Right lobe of liver (tissue), 4 donors: ENCODE data around the gene LRRC45.

Experiments
- POLR2A ChIP-seq: fragments of 450-650 bp; IDR thresholded peaks from one replicate; pipeline ENCODE4 v1.6.1; 2017; ENCODE audit warnings: antibody characterized with exemption, mild to moderate bottlenecking
- TF ChIP-seq, protein P1 (sequence below), 4 donors: fragments of 200-600 bp in 3 of 4; fragments of 450-650 bp in 1 of 4; IDR thresholded peaks; one replicate each; pipeline versions ENCODE4 v1.5.1 to v1.8.0; 2016 to 2022; ENCODE audit warnings: antibody characterized with exemption in 4 of 4, mild to moderate bottlenecking in 2 of 4
- donor health status: DM: no; HTN: no; CAD: no.
- donor health status: DM: no; HTN: no; CAD: no.
- donor health status: DM: no; HTN: yes; CAD: no.

DNA sequence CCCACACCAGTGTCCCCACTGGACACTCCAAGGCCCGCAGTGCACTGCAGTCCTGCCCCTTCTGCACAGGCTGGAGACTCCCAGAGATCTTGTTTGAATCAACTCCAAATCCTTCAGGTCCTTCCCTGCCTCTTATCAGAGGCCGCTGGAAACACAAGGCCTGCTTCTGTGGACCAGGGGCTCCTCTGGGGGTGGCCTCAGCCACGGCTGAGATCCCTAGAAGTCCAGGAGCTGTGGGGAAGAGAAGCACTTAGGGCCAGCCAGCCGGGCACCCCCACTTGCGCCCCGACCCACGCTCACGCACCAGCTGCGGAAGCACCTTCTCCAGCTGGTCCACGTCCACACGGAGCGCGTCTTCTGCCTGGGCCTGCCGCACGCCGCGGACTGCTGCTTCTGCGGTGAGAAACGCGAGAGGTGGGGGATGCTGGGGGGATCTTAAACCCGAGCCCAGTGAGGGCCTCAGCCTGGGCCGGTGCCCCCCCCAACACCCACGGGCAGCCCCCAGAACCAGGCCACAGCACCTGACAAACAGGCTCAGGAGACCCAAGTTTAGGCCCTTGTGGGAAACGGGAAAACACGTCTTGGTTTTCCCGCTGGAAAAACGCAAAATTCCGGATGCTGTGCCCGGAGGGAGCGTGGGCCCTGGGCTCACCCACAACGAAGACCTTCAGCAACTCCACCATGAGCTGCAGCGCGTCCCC is 4.0 kb upstream of the LRRC45 start:
- TF ChIP-seq, protein P1, sequence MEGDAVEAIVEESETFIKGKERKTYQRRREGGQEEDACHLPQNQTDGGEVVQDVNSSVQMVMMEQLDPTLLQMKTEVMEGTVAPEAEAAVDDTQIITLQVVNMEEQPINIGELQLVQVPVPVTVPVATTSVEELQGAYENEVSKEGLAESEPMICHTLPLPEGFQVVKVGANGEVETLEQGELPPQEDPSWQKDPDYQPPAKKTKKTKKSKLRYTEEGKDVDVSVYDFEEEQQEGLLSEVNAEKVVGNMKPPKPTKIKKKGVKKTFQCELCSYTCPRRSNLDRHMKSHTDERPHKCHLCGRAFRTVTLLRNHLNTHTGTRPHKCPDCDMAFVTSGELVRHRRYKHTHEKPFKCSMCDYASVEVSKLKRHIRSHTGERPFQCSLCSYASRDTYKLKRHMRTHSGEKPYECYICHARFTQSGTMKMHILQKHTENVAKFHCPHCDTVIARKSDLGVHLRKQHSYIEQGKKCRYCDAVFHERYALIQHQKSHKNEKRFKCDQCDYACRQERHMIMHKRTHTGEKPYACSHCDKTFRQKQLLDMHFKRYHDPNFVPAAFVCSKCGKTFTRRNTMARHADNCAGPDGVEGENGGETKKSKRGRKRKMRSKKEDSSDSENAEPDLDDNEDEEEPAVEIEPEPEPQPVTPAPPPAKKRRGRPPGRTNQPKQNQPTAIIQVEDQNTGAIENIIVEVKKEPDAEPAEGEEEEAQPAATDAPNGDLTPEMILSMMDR (IDR thresholded peaks at IDR 0.05), result no peak
- TF ChIP-seq POLR2A, result no peak
